ENCODE data around the gene SLIT1. TPM values are rescaled to one million over a fixed set of nuclear protein-coding genes. Genes with fewer than 3 reads are reported as not detected.
"Not testable (repeated sequence)": the region's sequence is repeated elsewhere in the genome, so short reads cannot be mapped to it uniquely, and the experiment has no call there.

The SLIT1 gene
- total RNA-seq, 2 donors from 2014 or later: 0.44 to 0.50 TPM

- H3K4me1 Mint-ChIP-seq: peaks cover 24% of the 10 kb centered on the region
- no peak for ATAC-seq
These were observed 147.1 kb downstream of the SLIT1 start for GRCh38 chr10:97038688-97039087.

DNA sequence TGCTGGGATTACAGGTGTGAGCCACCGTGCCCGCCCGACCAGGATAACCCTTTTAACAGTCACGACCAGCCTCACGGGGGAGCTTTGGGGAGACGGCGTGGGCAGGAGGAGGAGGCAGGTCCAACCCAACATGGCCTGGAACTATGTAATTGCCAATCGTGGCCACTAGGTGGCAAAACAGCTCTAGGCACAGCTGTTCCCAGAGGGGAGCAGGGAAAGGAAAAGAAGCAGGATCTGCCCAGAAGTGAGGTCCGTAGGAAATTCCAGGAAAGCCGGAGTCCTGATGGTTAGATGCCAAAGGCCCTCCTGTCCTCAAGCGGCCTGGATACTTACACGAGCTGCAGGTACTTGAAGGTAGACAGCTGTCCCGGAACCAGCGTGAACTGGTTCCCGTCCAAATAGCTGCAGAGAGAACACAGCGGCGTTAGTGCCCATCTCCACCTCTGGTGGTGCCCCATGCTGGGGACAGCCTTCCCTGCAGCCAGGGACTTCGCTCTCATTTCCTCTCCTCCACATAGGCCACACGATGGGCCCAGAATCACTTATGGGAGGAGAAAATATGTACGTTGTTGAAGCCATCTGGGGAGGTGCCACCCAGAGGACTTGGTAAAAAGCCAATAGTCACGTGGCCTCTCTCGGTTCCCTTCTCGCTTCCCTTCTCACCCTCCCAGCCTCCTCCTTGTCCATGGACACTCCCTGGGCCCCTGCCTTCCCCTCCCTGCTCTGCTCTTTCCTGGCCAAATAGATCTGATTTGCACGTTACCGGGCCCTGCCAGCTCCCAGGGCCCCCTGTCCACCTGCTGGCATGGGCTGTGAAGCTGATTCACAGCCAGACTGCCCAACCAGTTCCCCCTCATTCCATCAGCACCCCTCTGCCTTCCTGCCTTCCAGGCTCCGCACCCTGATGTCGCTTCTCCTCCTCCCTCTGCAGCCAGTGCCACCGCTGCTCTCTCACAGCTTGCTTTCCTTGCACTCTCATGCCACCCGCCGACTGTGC is 148.1 kb downstream of the SLIT1 start:
- peak overlapping the region; percentile 87 for H3K4me3 Mint-ChIP-seq

More at GRCh38 chr10:97038688-97039087, 147.1 kb downstream of the SLIT1 start:
- H3K4me3 Mint-ChIP-seq: peak overlapping the region; percentile 87
- H3K36me3 Mint-ChIP-seq (ENCODE audit: low read depth): peaks cover 4% of the 10 kb centered on the region
- peak overlapping the region; percentile 85 for H3K27ac Mint-ChIP-seq
- H3K9me3 ChIP-seq (ENCODE audit: control insufficient read depth, low read length, poor library complexity, severe bottlenecking): no peaks in the 10 kb centered on the region
- H3K27me3 Mint-ChIP-seq: peaks cover 24% of the 10 kb centered on the region
- no peak for DNase-seq

GRCh38 chr10:97034958-97035769 is 150.6 kb downstream of the SLIT1 start:
- no peak overlapping the region for H3K27ac Mint-ChIP-seq
- peaks cover 24% of the 10 kb centered on the region for H3K4me1 Mint-ChIP-seq
- H3K27me3 Mint-ChIP-seq: peaks cover 28% of the 10 kb centered on the region
- peaks cover 4% of the 10 kb centered on the region for H3K36me3 Mint-ChIP-seq (ENCODE audit: low read depth)
- H3K4me3 Mint-ChIP-seq: no peak overlapping the region
- H3K9me3 ChIP-seq (ENCODE audit: control insufficient read depth, low read length, poor library complexity, severe bottlenecking): no peaks in the 10 kb centered on the region
- no peak for ATAC-seq
- no peak for DNase-seq

More for the DNA sequence above, 148.1 kb downstream of the SLIT1 start:
- peaks cover 4% of the 10 kb centered on the region for H3K36me3 Mint-ChIP-seq (ENCODE audit: low read depth)
- ATAC-seq (peak; percentile 94), DNase-seq (peak; percentile 24 to 64 (median 38))
- peaks cover 24% of the 10 kb centered on the region for H3K4me1 Mint-ChIP-seq
- peak overlapping the region; percentile 85 for H3K27ac Mint-ChIP-seq
- H3K9me3 ChIP-seq (ENCODE audit: control insufficient read depth, low read length, poor library complexity, severe bottlenecking): no peaks in the 10 kb centered on the region
- peaks cover 24% of the 10 kb centered on the region for H3K27me3 Mint-ChIP-seq

DNA sequence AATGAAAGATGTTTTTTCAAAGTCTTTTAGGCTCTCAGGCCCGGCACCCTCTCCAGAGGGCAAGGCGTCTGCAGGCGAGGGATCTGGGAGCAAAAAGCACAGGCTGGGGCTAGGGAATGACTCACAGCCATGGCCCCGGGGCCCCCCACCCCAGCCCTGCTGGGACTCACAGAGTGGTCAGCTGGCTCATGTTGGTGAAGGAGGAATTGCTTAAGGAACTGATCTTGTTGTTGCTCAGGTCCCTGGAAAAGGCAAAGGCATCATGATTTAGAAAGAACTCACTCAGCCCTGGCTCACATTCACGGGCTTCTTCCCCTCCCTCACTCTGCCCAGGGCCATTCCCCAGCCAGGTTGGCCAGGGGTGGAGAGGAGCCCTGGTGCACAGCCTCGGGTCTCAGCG is 151.5 kb downstream of the SLIT1 start:
- DNase-seq (no peak), ATAC-seq (no peak)
- Mint-ChIP-seq H3K27me3 (peaks cover 35% of the 10 kb centered on the region), H3K4me1 (peaks cover 25% of the 10 kb centered on the region), H3K4me3 (no peak overlapping the region), H3K27ac (no peak overlapping the region), H3K36me3 (ENCODE audit: low read depth) (peaks cover 4% of the 10 kb centered on the region)
- H3K9me3 ChIP-seq (ENCODE audit: control insufficient read depth, low read length, poor library complexity, severe bottlenecking): no peaks in the 10 kb centered on the region

DNA sequence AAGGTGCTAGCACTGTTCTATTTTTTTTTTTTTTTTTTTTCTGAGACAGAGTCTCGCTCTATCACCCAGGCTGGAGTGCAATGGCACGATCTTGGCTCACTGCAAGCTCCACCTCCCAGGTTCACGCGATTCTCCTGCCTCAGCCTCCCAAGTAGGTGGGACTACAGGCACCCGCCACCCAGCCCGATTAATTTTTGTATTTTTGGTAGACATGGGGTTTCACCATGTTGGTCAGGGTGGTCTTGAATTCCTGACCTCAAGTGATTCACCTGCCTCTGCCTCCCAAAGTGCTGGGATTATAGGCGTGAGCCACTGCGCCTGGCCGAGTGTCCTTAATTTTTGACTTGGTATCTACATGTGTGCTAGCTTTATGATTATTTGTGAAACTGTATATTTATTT is 151.9 kb downstream of the SLIT1 start:
- H3K36me3 Mint-ChIP-seq (ENCODE audit: low read depth); DNase-seq; H3K9me3 ChIP-seq (ENCODE audit: control insufficient read depth, low read length, poor library complexity, severe bottlenecking); H3K27ac Mint-ChIP-seq; H3K4me3 Mint-ChIP-seq; ATAC-seq: not testable (repeated sequence)
- H3K27me3 Mint-ChIP-seq: peaks cover 39% of the 10 kb centered on the region
- peaks cover 24% of the 10 kb centered on the region for H3K4me1 Mint-ChIP-seq

- DNase-seq (no peak), ATAC-seq (no peak)
- Mint-ChIP-seq H3K27ac (no peak overlapping the region), H3K27me3 (peaks cover 51% of the 10 kb centered on the region), H3K36me3 (ENCODE audit: low read depth) (peaks cover 4% of the 10 kb centered on the region), H3K4me1 (peaks cover 14% of the 10 kb centered on the region), H3K4me3 (no peak overlapping the region)
- H3K9me3 ChIP-seq (ENCODE audit: control insufficient read depth, low read length, poor library complexity, severe bottlenecking): no peaks in the 10 kb centered on the region
These were observed 153.1 kb downstream of the SLIT1 start for GRCh38 chr10:97032624-97033023.

DNA sequence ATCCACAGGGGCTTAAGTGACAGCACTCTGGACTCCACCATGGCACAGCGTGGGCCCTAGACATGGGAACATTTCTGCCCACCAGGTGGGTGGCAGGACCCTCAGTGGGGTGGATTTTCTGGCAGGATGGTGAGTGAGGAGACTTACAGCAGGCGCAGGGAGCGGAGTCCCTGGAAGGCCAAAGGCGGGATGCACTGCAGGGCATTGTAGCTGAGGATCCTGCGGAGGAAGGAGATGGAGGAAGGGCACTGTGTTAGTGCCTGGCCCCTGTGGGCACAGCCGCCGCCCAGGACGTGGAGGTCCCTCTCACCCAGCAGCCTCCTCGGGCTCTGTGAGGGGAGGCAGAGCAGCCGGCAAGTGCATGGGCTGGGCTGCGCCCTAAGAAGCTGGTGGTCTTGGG is 154.3 kb downstream of the SLIT1 start:
- no peak overlapping the region for H3K27ac Mint-ChIP-seq
- peaks cover 50% of the 10 kb centered on the region for H3K27me3 Mint-ChIP-seq
- no peak overlapping the region for H3K4me3 Mint-ChIP-seq
- ATAC-seq: no peak
- peaks cover 4% of the 10 kb centered on the region for H3K36me3 Mint-ChIP-seq (ENCODE audit: low read depth)
- H3K4me1 Mint-ChIP-seq: peaks cover 3% of the 10 kb centered on the region
- DNase-seq: no peak
- H3K9me3 ChIP-seq (ENCODE audit: control insufficient read depth, low read length, poor library complexity, severe bottlenecking): no peaks in the 10 kb centered on the region

GRCh38 chr10:97030894-97031293 is 154.9 kb downstream of the SLIT1 start:
- Mint-ChIP-seq H3K36me3 (ENCODE audit: low read depth) (peaks cover 2% of the 10 kb centered on the region), H3K4me3 (no peak overlapping the region), H3K4me1 (peaks cover 2% of the 10 kb centered on the region), H3K27me3 (peaks cover 45% of the 10 kb centered on the region), H3K27ac (no peak overlapping the region)
- DNase-seq (no peak), ATAC-seq (no peak)
- H3K9me3 ChIP-seq (ENCODE audit: control insufficient read depth, low read length, poor library complexity, severe bottlenecking): no peaks in the 10 kb centered on the region

- ATAC-seq: no peak
- H3K9me3 ChIP-seq (ENCODE audit: control insufficient read depth, low read length, poor library complexity, severe bottlenecking): no peaks in the 10 kb centered on the region
- Mint-ChIP-seq H3K36me3 (ENCODE audit: low read depth) (no peaks in the 10 kb centered on the region), H3K4me1 (peaks cover 2% of the 10 kb centered on the region), H3K27ac (no peak overlapping the region), H3K4me3 (no peak overlapping the region), H3K27me3 (peaks cover 29% of the 10 kb centered on the region)
- DNase-seq: no peak
These were observed 156.5 kb downstream of the SLIT1 start for GRCh38 chr10:97029271-97029670.

GRCh38 chr10:97028832-97029178 is 157.0 kb downstream of the SLIT1 start:
- H3K4me3 Mint-ChIP-seq: no peak overlapping the region
- peaks cover 29% of the 10 kb centered on the region for H3K27me3 Mint-ChIP-seq
- H3K27ac Mint-ChIP-seq: no peak overlapping the region
- no peak for ATAC-seq
- DNase-seq: no peak
- H3K4me1 Mint-ChIP-seq: peaks cover 2% of the 10 kb centered on the region
- H3K36me3 Mint-ChIP-seq (ENCODE audit: low read depth): no peaks in the 10 kb centered on the region
- no peaks in the 10 kb centered on the region for H3K9me3 ChIP-seq (ENCODE audit: control insufficient read depth, low read length, poor library complexity, severe bottlenecking)

DNA sequence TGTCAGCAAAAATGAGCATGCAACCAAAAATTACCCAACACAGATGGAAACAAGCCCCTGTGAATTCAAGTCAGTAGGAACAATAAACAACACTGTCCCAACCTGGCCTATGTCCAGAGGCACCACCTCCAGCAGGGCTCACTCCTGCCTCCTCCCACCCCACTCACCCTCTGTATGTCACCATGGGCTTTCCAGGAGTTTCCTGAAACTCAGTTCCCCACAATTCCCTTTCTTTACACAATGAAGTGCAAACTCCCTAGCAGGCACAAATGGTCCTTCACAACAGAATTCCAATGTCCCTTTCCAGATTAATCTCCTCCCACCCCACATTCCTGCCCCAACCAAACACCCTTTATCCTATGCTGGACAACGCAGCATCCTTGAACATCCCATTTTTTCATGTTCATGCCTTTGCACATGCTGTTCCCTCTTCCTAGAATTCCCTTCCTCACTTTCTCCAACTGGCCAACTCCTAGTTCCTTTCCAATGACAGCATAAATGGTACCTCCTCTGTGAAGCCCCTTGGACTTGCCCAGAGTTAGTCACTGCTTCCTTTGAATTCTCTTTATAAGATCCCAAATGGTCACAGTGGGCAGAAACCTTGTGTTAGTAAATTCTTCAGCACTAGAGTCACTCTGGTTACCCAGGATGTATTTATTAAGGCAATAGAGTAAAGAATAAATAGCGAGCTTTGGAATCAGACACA is 157.5 kb downstream of the SLIT1 start:
- no peak for ATAC-seq
- DNase-seq: no peak
- H3K4me3 Mint-ChIP-seq: no peak overlapping the region
- H3K36me3 Mint-ChIP-seq (ENCODE audit: low read depth): no peaks in the 10 kb centered on the region
- no peaks in the 10 kb centered on the region for H3K9me3 ChIP-seq (ENCODE audit: control insufficient read depth, low read length, poor library complexity, severe bottlenecking)
- no peak overlapping the region for H3K27ac Mint-ChIP-seq
- H3K4me1 Mint-ChIP-seq: peaks cover 2% of the 10 kb centered on the region
- H3K27me3 Mint-ChIP-seq: peaks cover 29% of the 10 kb centered on the region

DNA sequence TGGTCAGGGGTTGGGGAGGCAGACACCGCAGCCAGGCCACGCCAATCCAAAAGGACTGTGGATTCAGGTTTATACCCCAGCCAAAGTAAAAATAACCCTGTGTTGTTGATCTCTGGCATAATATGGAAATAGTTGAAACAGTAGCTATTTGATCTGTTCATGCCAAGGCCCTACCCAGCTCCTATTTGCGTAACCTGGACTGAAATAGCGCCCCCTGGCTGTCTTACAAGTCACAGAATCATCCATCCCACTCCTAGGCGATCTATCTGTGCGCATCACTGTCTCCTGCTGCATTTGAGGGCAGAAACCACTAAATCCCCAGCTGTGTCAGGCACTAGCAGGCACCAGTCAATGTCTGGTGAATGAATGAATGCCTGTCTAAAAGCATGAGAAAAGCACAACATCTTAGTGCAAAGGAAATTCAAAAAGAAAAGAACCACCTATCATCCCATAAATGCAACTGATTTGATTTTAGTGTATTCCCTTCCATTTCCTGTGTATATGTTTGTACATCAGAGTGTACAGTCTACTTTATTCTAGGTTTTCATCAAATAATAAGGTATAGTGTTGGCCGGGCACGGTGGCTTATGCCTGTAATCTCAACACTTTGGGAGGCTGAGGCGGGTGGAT is 160.0 kb downstream of the SLIT1 start:
- Mint-ChIP-seq H3K4me3 (no peak overlapping the region), H3K36me3 (ENCODE audit: low read depth) (no peaks in the 10 kb centered on the region), H3K27me3 (peaks cover 24% of the 10 kb centered on the region), H3K27ac (no peak overlapping the region), H3K4me1 (peaks cover 2% of the 10 kb centered on the region)
- H3K9me3 ChIP-seq (ENCODE audit: control insufficient read depth, low read length, poor library complexity, severe bottlenecking): no peaks in the 10 kb centered on the region
- peak in 1 of 3 donors; percentile 12 for DNase-seq
- ATAC-seq: peak; percentile 54

Data from T-helper 17 cell (primary cell).